Smooth muscle cell (in vitro differentiated cells): Measurements from ENCODE around the gene IFI27L1. TPM values are rescaled to one million over a fixed set of nuclear protein-coding genes. Genes with fewer than 3 reads are reported as not detected.

Source experiments
- DNase-seq: peaks from one replicate; lab custom pipeline; 2025; ENCODE audit not compliant: unreplicated experiment; lab: John Stamatoyannopoulos, UW
- H2AFZ ChIP-seq: fragments of 200-600 bp; sonication (generic); 2 replicates; pipeline ENCODE4 v1.6.0; 2016; ENCODE audit warnings: antibody characterized with exemption, low read depth, mild to moderate bottlenecking
- H3F3A ChIP-seq: fragments of 200-600 bp; sonication (generic); 2 replicates; pipeline ENCODE4 v1.6.0; 2017; ENCODE audit warnings: antibody characterized with exemption, low read depth
- H3K27ac ChIP-seq: fragments of 200-600 bp; sonication (generic); 2 replicates; pipeline ENCODE4 v1.5.1; 2016; ENCODE audit warnings: low read depth, mild to moderate bottlenecking
- H3K27me3 ChIP-seq: fragments of 200-600 bp; sonication (generic); 2 replicates; pipeline ENCODE4 v1.6.1; 2016; ENCODE audit warnings: low read depth, mild to moderate bottlenecking
- H3K36me3 ChIP-seq: fragments of 200-600 bp; sonication (generic); 2 replicates; pipeline ENCODE4 v1.5.1; 2016; ENCODE audit warnings: low read depth
- H3K4me1 ChIP-seq: fragments of 200-600 bp; sonication (generic); 2 replicates; pipeline ENCODE4 v1.5.1; 2016; ENCODE audit warnings: low read depth
- H3K4me2 ChIP-seq: fragments of 200-600 bp; sonication (generic); 2 replicates; pipeline ENCODE4 v1.6.0; 2016; ENCODE audit warnings: mild to moderate bottlenecking
- H3K4me3 ChIP-seq: fragments of 200-600 bp; sonication (generic); 2 replicates; pipeline ENCODE4 v1.5.1; 2016; ENCODE audit warnings: mild to moderate bottlenecking
- H3K79me2 ChIP-seq: fragments of 200-600 bp; sonication (generic); 2 replicates; pipeline ENCODE4 v1.6.0; 2016; ENCODE audit warnings: low read depth, mild to moderate bottlenecking
- H3K9ac ChIP-seq: fragments of 200-600 bp; sonication (generic); 2 replicates; pipeline ENCODE4 v1.6.0; 2016; ENCODE audit warnings: low read depth
- H3K9me3 ChIP-seq: fragments of 200-600 bp; sonication (generic); replicated peaks from 2 replicates; pipeline ENCODE4 v1.5.1; 2016; ENCODE audit warnings: low read depth
- H4K20me1 ChIP-seq: fragments of 200-600 bp; sonication (generic); 2 replicates; pipeline ENCODE4 v1.6.0; 2016; ENCODE audit warnings: low read depth
- CTCF ChIP-seq: fragments of 200-600 bp; sonication (generic); IDR thresholded peaks from 2 replicates; pipeline ENCODE4 v1.5.1; 2017; ENCODE audit warnings: borderline replicate concordance, mild to moderate bottlenecking, antibody characterized with exemption; ENCODE audit not compliant: insufficient read depth, poor library complexity, severe bottlenecking
- WGBS: methylation state at CpG from one replicate; pipeline ENCODE4 v1.1.7; 2016; ENCODE audit warnings: low lambda C conversion rate; 5-methylcytosine and 5-hydroxymethylcytosine counted together
- polyA plus RNA-seq: library from polyadenylated mRNA; unstranded; fragments of >200 nt; fragmentation: Nextera tagmentation; extraction: Ambion mirVana; gene quantifications from 2 replicates; pipeline ENCODE4 v1.2.1, GENCODE V29; 2016
- total RNA-seq: library from RNA; depleted of rRNA; stranded (reverse); fragments of >200 nt; gene quantifications from 2 replicates; pipeline ENCODE4 v1.2.3, GENCODE V29; 2014

Gene IFI27L1
- total and polyA plus RNA-seq, 2 experiments from 2014 or later: 2.9 to 38.2 TPM

- no peaks in the 10 kb centered on the region for H3F3A ChIP-seq
- WGBS: 90% methylated on average over 10 of the region's 10 CpGs
- no peak overlapping the region for H3K4me3 ChIP-seq
- no peaks in the 10 kb centered on the region for H4K20me1 ChIP-seq
- no peaks in the 10 kb centered on the region for H3K9me3 ChIP-seq
- no peaks in the 10 kb centered on the region for H3K79me2 ChIP-seq
- H3K4me2 ChIP-seq: no peak overlapping the region
- peaks cover 8% of the 10 kb centered on the region for H3K36me3 ChIP-seq
- no peaks in the 10 kb centered on the region for H3K4me1 ChIP-seq
- H2AFZ ChIP-seq: no peak overlapping the region
- TF ChIP-seq CTCF: no peak
- H3K9ac ChIP-seq: no peak overlapping the region
- H3K27ac ChIP-seq: no peak overlapping the region
- no peak for DNase-seq
- H3K27me3 ChIP-seq: no peaks in the 10 kb centered on the region
These were observed 32.2 kb upstream of the IFI27L1 start for GRCh38 chr14:94048691-94049624.

GRCh38 chr14:94049625-94050023 lies 31.5 kb upstream of the IFI27L1 start:
- Histone ChIP-seq H3K27ac (no peak overlapping the region), H3K27me3 (no peaks in the 10 kb centered on the region), H3K9ac (no peak overlapping the region), H3K4me1 (no peaks in the 10 kb centered on the region), H3K4me2 (no peak overlapping the region), H3K9me3 (no peaks in the 10 kb centered on the region), H4K20me1 (no peaks in the 10 kb centered on the region), H3F3A (no peaks in the 10 kb centered on the region), H3K4me3 (no peak overlapping the region), H3K79me2 (no peaks in the 10 kb centered on the region), H3K36me3 (peaks cover 8% of the 10 kb centered on the region), H2AFZ (no peak overlapping the region)
- TF ChIP-seq CTCF: no peak
- DNase-seq: no peak
- whole genome bisulfite sequencing: 91% methylated on average over 2 of the region's 2 CpGs

GRCh38 chr14:94050231-94050880 lies 30.8 kb upstream of the IFI27L1 start:
- no peak overlapping the region for H3K4me3 ChIP-seq
- H3K27ac ChIP-seq: no peak overlapping the region
- H3K4me2 ChIP-seq: no peak overlapping the region
- no peaks in the 10 kb centered on the region for H3K9me3 ChIP-seq
- H4K20me1 ChIP-seq: peaks cover 3% of the 10 kb centered on the region
- H3K79me2 ChIP-seq: no peaks in the 10 kb centered on the region
- H3K4me1 ChIP-seq: no peaks in the 10 kb centered on the region
- H3K27me3 ChIP-seq: no peaks in the 10 kb centered on the region
- 95% methylated on average over 6 of the region's 6 CpGs for WGBS
- H3K36me3 ChIP-seq: peaks cover 8% of the 10 kb centered on the region
- no peak overlapping the region for H2AFZ ChIP-seq
- no peak overlapping the region for H3K9ac ChIP-seq
- DNase-seq: no peak
- H3F3A ChIP-seq: no peaks in the 10 kb centered on the region
- TF ChIP-seq CTCF: no peak
